HG03558 (cell line): ENCODE data around the gene TMOD3.
"Not testable (repeated sequence)": the region's sequence is repeated elsewhere in the genome, so short reads cannot be mapped to it uniquely, and the experiment has no call there.

Source experiments
- ATAC-seq: cut with Tn5 transposase; IDR thresholded peaks from one replicate; pipeline ENCODE4 v1.9.1; 2021; ENCODE audit warnings: moderate number of reproducible peaks; ENCODE audit not compliant: unreplicated experiment; ENCODE audit errors: extremely low read depth

Gene TMOD3

GRCh38 chr15:51861557-51862359 lies 32.3 kb downstream of the TMOD3 start:
- no peak for ATAC-seq

GRCh38 chr15:51863131-51863530 lies 33.7 kb downstream of the TMOD3 start:
- no peak for ATAC-seq

- ATAC-seq: no peak
Observed at GRCh38 chr15:51864408-51865056, 35.1 kb downstream of the TMOD3 start.

GRCh38 chr15:51865317-51865716 lies 35.9 kb downstream of the TMOD3 start:
- no peak for ATAC-seq

- no peak for ATAC-seq
Observed at GRCh38 chr15:51866161-51866560, 36.7 kb downstream of the TMOD3 start.

- ATAC-seq: no peak
Observed at GRCh38 chr15:51866751-51867150, 37.3 kb downstream of the TMOD3 start.

- ATAC-seq: no peak
Observed at GRCh38 chr15:51869060-51869421, 39.6 kb downstream of the TMOD3 start.

- no peak for ATAC-seq
Observed at GRCh38 chr15:51870774-51871173, 41.3 kb downstream of the TMOD3 start.

- ATAC-seq: no peak
Observed at GRCh38 chr15:51874751-51875644, 45.5 kb downstream of the TMOD3 start.

GRCh38 chr15:51876169-51876568 lies 46.7 kb downstream of the TMOD3 start:
- no peak for ATAC-seq

GRCh38 chr15:51878446-51879386 lies 49.3 kb downstream of the TMOD3 start:
- ATAC-seq: no peak

- ATAC-seq: no peak
Observed at GRCh38 chr15:51879555-51879954, 50.1 kb downstream of the TMOD3 start.

- ATAC-seq: no peak
Observed at GRCh38 chr15:51883271-51883837, 53.9 kb downstream of the TMOD3 start.

GRCh38 chr15:51884041-51884440 lies 54.6 kb downstream of the TMOD3 start:
- no peak for ATAC-seq

- no peak for ATAC-seq
Observed at GRCh38 chr15:51884517-51885236, 55.2 kb downstream of the TMOD3 start.

- ATAC-seq: not testable (repeated sequence)
Observed at GRCh38 chr15:51885758-51886157, 56.3 kb downstream of the TMOD3 start.

- no peak for ATAC-seq
Observed at GRCh38 chr15:51887887-51888592, 58.6 kb downstream of the TMOD3 start.

GRCh38 chr15:51888593-51889195 lies 59.2 kb downstream of the TMOD3 start:
- no peak for ATAC-seq
